ENCODE measurements around the gene KIF5B.
"Not testable (repeated sequence)": the region's sequence is repeated elsewhere in the genome, so short reads cannot be mapped to it uniquely, and the experiment has no call there.

KIF5B gene

DNA sequence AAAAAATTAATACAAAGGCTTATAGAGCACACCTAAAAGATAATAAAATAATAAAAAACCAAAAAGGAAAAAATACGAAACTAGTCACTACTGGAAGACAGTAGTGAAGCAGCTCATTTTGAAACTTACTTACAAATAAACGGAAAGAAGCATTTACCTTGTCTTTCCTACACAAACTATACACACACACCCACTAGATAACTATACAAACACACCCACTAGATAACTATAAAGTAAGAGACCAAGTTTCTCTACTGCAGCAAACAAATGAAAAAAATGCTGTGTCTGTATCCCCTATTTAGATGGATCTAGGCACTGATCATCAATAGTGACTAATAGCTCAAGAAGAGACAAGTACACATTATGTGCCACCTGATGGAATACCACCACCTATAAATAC is 49.2 kb downstream of the KIF5B start:
- no peak for DNase-seq (ENCODE audit: low read depth in 3 of 3)

DNA sequence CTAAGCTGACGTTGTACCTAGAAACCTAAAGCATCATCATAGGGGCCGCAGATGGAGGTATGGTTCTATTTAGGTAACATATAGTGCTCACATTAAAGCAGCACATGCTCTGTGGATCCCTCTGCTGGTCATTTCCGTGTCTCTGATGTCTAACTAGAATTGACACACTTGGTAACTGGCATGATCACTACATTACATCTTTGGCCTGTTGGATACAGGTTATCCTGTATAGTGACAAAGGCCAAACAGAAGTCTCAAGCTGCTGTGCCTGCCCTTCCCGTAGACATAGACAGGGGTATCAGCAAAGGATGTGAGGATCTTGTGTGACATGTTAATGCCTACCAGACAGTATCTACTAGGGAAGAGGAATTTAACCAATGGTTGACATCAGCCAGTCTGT is 51.2 kb downstream of the KIF5B start:
- DNase-seq (ENCODE audit: low read depth in 3 of 3) = peak in 1 of 3 experiments; percentile 1

DNA sequence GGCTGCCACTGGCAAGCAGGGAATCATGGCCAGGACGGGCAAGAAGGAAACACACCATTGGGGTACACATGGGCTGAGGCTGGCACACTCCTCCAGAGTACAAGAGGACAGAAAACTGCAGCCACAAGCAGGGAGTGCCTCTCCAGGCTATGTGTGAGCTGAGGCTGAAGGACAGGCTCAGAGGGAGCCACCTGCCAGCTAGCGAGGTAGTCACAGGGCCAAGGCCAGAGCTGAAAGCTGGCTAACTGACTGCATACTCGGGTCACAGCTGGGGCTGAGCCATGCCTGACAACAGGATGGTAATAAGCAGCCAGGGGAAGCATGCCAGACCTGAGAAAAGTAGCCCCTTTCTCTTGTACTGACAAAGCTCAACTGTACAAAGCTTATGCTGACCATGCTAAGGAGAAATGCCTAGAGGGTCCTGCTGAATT is 52.0 kb downstream of the KIF5B start:
- DNase-seq (ENCODE audit: low read depth in 3 of 3) = no peak

DNA sequence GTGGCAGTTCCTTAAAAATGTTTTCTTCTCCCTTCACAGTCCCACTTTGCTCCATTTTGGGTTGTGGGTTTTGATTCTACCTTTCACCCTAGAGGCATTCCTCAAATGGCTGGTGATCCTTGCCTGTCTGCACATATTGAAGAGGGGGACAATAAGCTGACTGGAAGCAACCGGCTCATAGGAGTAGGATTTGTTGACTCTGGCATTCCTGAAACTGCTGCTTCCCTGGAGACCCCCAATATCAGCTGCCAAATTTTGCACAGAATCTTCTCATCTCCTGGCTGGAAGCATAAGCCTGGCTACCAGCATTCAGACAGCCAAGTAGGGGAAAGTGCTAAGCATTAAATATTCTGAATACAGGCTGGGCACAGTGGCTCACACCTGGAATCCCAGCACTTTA is 53.7 kb downstream of the KIF5B start:
- no peak for DNase-seq (ENCODE audit: low read depth in 3 of 3)

DNA sequence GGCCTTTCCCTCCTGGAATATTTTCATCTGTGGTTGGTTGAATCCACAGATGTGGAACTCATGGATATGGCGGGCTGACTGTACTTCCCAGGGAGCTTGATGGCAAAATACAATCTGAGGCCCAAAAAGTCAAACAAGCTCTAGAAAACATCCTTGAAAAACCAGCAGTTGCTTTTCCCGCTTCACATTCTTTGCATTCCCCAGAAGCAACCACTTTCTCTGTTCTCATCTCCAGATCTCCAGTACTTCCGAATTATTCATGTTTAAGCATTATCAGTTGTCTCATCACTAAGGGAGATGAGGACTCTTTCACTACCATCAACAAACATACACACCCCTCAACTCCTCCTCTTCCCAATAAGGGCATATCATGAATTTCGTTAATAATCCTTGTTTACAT is 55.3 kb downstream of the KIF5B start:
- DNase-seq (ENCODE audit: low read depth in 3 of 3) = no peak

DNA sequence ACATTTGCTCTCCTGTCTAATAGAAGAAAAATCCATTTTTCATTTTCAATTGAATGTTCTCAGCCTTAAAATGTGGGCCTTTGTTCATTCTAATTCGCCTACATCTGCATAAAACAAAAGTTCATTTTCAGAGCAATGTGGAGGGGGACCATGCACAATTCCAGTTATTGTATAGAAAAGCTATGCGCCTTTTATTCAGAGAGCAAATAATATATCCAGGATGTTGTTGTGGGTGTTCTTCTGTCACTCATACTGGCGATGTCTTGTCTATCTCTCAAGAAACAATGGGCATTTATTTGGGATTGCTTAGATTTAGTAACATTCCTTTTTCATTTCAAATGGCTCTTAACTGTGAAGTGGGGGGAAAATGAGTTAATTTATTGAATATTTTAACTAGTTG is 56.4 kb downstream of the KIF5B start:
- no peak for DNase-seq (ENCODE audit: low read depth in 3 of 3)

DNA sequence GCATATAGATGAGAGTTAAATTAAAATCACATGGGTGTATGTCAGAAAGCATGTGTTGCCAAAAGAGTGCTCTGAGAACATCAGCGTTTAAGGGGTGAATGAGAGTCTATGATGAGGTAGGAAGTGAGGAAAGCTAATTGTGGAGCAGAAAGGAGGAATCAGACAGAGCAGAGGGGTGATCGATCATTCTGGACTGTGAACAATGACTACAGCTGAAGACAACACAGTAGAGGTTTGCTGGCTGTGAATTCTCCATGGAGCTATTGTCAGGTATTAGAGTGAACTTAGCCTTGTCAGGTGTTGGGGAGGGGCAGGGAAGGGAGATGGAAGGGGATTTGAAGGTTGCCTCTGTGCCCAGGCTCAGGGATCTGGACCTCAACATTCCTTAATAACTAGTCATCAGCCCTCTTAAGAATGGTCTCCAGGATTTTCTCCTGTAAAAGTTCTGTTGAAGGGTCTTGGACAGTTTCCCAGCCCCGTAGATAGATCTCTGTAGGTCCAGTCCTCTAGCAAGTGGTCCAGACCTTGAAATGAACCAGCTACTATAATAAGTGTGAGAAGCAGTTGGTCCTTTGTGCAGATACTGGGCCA is 57.1 kb downstream of the KIF5B start:
- no peak for DNase-seq (ENCODE audit: low read depth in 3 of 3)

DNA sequence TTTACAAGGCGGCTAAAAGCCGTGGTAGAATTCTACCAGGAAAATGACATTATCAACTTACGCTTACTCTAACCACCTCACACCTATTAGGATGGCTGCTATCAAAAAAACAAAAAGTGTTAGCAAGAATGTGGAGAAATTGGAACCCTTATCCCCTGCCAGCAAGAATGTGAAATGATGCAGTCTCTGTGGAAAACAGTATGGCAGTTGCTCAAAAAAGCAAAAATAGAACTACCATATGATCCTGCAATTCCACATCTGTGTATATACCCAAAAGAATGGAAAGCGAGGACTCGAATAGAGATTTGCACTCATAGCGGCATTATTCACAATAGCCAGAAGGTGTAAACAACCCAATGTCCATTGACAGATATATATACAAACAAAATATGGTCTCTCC is 61.3 kb downstream of the KIF5B start:
- DNase-seq (ENCODE audit: low read depth in 3 of 3) = no peak

DNA sequence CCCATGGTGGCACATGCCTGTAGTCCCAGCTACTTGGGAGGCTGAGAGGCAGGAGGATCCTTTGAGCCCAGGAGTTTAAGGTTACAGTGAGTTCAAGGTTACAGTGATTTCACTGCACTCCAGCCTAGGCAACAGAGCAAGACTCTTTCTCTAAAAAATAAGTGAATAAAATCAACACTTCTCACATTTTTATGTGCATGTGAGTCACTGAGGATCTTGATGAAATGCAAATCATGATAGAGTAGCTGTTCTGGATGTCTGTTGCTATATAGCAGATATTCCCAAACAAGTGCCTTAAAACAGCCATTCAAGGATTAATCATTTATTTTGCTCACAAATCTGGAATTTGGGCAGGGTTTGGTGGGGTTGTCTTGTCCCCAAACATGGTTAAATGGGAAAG is 65.3 kb downstream of the KIF5B start:
- DNase-seq (ENCODE audit: low read depth in 3 of 3) = no peak

DNA sequence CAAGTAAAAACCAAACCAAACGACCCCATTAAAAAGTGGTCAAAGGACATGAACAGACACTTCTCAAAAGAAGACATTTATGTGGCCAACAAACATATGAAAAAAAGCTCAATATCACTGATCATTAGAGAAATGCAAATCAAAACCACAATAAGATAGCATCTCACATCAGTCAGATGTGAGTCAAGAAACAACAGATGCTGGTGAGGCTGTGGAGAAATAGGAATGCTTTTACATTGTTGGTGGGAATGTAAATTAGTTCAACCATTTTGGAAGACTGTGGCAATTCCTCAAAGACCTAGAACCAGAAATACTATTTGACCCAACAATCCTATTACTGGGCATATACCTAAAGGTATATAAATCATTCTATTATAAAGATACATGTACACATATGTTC is 68.4 kb downstream of the KIF5B start:
- not testable (repeated sequence) for DNase-seq (ENCODE audit: low read depth in 3 of 3)

DNA sequence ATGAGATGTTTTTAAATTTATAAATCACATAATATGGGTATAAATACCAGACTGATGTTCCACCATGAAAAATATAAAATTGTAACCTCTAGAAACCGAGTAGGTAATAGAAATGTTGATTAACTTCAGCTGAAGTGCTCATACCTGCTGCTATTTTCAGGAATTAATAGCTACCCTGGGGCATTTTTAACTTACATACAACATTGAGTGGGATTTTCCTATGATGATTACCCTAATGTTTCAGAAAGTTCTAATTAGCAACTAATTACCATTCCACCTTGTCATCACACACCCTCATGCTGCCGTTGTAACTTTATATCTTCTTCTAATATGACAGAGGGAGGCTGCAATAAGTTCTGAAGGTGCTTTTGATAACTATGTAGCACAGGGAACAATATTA is 74.1 kb downstream of the KIF5B start:
- DNase-seq (ENCODE audit: low read depth in 3 of 3) = no peak

DNA sequence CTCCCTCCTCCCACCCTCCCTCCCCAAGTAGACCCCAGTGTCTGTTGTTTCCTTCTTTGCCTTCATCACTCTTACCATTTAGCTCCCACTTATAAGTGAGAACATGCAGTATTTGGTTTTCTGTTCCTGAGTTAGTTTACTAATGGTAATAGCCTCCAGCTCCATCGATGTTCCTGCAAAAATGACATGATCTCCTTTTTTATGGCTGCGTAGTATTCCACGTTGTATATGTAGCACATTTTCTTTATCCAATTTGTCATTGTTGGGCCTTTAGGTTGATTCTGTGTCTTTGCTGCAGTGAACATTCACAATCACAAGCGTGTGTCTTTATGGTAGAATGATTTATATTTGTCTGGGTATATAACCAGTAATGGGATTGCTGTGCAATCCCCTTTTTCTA is 75.8 kb downstream of the KIF5B start:
- no peak for DNase-seq (ENCODE audit: low read depth in 3 of 3)

DNA sequence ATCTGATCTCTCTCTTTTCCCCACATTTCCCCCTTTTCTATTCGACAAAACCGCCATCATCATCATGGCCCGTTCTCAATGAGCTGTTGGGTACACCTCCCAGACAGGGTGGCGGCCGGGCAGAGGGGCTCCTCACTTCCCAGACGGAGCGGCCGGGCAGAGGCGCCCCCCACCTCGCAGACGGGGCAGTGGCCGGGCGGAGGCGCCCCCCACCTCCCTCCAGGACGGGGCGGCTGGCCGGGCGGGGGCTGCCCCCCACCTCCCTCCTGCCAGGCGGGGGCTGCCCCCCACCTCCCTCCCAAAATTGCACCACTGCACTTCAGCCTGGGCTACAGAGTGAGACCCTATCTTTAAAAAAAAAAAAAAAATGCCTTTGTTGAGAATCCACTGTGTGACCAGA is 77.2 kb downstream of the KIF5B start:
- DNase-seq (ENCODE audit: low read depth in 3 of 3) = not testable (repeated sequence)

DNA sequence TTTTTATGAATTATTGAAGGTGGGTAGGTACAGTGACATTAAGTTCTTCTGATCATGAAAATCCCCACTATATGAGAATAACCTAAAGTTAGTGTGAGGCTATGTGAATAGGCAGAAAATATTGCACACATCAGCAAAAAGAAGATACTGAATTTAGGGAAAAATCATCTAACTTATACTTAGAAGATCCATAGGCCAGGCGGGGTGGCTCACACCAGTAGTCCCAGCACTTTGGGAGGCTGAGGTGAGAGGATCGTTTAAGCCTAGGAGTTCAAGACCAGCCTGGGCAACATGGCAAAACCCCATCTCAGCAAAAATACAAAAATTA is 78.1 kb downstream of the KIF5B start:
- DNase-seq (ENCODE audit: low read depth in 3 of 3) = no peak

DNA sequence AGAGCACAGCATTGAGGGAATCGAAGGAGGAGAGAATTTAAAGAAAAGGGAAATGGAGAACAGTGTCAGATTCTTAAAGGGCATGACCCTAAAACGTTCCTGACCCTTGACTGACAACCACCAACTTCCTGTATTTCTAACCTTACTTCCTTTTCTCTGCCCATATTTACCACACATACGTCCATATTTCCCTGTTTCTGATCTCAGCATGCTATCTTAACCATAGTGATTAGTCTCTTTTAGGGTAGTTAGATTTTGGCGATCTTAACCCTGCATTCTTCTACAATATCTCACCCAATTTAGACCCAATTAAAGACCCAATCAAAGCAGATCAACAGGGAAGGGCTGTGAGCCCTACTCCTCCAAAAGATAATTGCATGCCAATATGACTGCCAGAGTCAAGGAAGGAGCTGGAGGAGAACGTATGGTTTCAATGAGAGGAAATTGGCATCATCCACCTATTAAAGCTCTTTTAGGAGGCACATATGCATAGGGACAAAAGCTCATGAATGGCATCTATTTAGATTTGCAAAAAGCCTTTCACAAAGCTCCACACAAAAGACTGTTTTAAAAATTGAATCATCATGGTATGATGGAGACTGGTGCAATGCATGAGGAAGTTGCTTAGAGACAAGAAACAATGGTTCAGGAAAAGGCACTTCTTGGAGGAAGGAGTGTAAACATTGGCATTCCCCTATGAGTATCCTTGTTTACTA is 78.6 kb downstream of the KIF5B start:
- no peak for DNase-seq (ENCODE audit: low read depth in 3 of 3)

DNA sequence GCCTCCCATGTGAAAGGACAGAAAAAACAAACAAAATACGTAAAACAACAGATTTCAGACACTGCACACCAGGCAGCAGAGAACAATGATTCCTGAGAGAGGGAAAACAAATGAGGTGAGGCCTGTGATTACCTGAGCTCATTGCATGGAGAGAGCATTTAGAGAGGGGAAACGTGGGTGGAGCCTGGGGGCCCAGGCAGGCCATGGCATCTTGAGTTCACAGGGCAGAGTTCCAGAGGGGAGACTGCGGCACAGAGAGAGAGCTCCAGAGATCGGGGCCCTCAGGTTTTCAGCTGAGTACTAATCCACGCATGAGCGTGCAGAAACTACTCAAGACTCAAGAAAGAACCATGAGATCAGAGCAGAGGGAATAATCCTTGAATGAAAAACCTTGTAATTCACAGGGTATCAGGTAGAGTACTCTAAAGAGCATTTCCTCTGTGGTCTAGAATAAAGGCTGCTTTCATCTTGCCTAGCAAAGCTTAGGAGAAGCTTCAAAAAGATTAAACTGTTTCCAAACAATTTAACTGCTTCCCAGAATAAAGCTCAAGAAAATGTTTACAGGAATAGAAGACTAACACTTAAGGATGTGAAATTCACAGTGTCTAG is 81.0 kb downstream of the KIF5B start:
- no peak for DNase-seq (ENCODE audit: low read depth in 3 of 3)

DNA sequence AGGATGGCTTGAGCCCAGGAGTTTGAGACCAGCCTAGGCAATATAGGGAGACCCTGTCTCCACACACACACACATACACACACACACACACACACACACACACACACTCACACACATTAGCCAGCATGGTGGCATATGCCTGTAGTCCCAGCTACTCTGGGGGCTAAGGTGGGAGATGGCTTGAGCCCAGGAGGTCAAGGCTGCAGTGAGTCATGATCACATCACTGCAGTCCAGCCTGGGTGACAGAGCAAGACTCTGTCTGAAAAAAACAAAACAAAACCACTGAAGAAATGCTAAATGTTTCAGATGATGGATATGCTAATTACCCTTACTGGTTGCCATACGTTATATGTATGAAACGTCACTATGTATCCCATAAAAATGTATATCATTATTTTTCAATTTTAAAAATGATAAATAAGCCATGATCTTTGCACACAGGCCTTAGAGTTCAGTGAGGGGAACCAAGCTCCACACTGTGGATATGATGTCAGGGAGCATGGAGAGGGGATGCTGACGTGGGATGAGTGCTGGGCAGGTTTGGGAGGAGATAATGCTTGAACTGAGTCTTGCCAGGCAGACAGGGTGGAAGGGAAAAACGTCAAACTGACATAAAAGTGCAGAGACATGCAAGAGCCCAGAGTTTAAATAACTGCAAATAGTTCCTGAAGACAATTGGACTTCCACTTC is 81.6 kb downstream of the KIF5B start:
- no peak for DNase-seq (ENCODE audit: low read depth in 3 of 3)

DNA sequence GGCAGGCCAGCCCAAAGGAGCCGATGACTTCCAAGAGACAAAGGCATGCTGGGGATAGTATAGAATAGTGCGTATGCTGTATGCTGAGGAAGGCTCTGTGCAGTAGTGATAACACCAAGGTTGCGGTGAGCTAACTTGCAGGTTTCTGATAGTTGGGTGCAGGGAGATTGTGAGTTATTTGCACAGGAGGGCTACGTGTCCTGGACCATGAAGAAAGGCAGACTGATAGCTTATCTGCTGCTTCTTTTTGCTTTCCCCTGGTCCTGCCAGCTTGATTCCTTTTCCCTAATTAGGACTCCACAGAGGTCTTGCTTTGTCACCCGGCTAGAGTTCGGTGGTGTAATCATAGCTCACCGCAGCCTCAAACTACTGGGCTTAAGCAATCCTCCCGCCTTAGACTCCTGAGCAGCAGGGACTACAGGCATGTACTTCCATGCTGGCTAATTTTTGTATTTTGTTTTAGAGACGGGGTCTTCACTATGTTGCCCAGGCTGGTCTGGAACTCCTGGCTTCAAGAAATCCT is 83.6 kb downstream of the KIF5B start:
- DNase-seq (ENCODE audit: low read depth in 3 of 3) = no peak

DNA sequence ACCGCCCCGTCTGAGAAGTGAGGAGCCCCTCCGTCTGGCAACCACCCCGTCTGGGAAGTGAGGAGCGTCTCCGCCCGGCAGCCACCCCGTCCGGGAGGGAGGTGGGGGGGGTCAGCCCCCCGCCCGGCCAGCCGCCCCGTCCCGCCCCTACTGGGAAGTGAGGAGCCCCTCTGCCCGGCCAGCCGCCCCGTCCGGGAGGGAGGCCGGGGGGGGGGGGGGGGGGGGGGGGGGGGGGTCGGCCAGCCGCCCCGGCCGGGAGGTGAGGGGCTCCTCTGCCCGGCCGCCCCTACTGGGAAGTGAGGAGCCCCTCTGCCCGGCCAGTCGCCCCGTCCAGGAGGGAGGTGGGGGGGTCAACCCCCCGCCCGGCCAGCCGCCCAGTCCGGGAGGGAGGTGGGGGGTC is 86.4 kb downstream of the KIF5B start:
- DNase-seq (ENCODE audit: low read depth in 3 of 3) = not testable (repeated sequence)

DNA sequence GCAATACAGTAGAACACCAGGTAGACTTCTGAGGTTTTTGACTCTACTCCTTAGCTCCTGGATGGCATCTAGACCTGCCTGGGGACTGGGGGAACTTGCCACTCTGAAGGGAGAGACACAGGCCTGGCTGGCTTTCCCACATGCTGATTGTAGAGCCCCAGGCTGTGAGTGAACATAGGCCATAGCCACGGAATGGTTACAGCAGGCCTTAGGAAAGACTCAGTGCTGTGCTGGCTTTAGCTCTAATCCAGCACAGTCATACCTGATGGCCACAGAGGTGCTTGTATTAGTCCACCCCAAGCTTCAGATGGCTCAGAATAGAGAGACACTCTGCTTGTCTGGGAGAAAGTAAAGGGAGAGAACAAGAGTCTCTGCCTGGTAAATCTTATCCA is 92.6 kb downstream of the KIF5B start:
- no peak for DNase-seq (ENCODE audit: low read depth in 3 of 3)

DNA sequence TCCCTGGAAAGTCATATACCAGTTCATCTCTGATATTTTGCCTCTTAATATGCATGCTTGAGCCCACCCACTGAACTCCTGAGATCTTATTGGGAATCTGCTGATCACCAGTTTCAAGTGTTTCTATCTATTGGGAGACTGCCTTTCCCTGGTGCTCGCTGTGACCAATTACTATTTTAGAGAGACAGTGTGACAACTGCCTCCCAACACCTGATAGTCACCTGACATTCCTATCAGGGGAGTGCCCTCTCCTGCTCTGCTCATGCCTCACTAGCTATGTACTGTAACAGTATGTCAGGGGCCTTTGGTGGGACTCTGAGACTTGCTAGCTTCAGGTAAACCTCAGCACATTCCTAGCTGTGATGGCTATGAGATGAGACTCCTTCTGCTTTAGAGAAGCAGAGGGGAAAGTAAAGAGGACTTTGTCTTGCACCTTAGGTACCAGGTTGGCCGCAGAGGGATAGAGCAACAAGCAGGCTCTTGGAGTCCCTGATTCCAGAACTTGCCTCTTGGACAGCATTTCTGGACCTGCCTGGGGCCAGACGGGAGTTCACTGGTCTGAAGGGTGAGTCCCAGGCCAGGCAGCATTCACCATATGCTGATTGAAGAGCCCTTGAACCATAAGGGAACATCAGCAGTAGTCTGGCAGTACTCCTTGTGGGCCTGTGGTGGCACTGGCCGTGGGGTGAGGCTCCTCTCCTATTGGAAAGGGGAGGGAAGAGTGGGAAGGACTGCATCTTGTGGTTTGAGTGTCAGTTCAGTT is 93.2 kb downstream of the KIF5B start:
- DNase-seq (ENCODE audit: low read depth in 3 of 3) = no peak

Data from stimulated activated CD4-positive, alpha-beta T cell treated with anti-CD3 and anti-CD28 coated beads, TNF-alpha, amount 100 ng/mL, for 4 hours (primary cell).